HepG2 (cell line): ENCODE measurements around the gene MIGA2. TPM values are rescaled to one million over a fixed set of nuclear protein-coding genes. Genes with fewer than 3 reads are reported as not detected.

Experiments
- HOMEZ ChIP-seq: IDR thresholded peaks from 2 replicates; pipeline ENCODE4 v1.6.1; 2016; ENCODE audit warnings: low read depth
- KDM4B ChIP-seq: sonication (generic); formaldehyde crosslinking; IDR thresholded peaks from 2 replicates; pipeline ENCODE4 v1.4.0; 2020; ENCODE audit warnings: missing genetic modification reagents
- KDM6A ChIP-seq: IDR thresholded peaks from 2 replicates; pipeline ENCODE4 v1.6.1; 2016; ENCODE audit warnings: low read depth
- MAX ChIP-seq: IDR thresholded peaks from 2 replicates; pipeline ENCODE4 v1.6.1; 2012; ENCODE audit warnings: inconsistent platforms
- MXD3 ChIP-seq: IDR thresholded peaks from 2 replicates; pipeline ENCODE4 v1.6.1; 2016; ENCODE audit warnings: mild to moderate bottlenecking, missing biosample characterization, missing genetic modification reagents
- RFX3 ChIP-seq: IDR thresholded peaks from 2 replicates; pipeline ENCODE4 v1.6.1; 2016; ENCODE audit warnings: missing biosample characterization, missing genetic modification reagents
- SMARCE1 ChIP-seq: fragments of 450-650 bp; IDR thresholded peaks from 2 replicates; pipeline ENCODE4 v1.6.1; 2017; ENCODE audit warnings: borderline replicate concordance
- THAP7 ChIP-seq: sonication (generic); formaldehyde crosslinking; IDR thresholded peaks from 2 replicates; pipeline ENCODE4 v1.8.1; 2023; ENCODE audit warnings: mild to moderate bottlenecking, missing genetic modification reagents
- ZBTB40 ChIP-seq, 2 experiments: fragments of 450-650 bp in 1 of 2; sonication (generic) in 1 of 2; formaldehyde crosslinking in 1 of 2; IDR thresholded peaks; 2 replicates each; pipeline versions ENCODE4 v1.6.1 to v1.8.0; 2016 to 2022; ENCODE audit warnings: antibody characterized with exemption in 1 of 2, mild to moderate bottlenecking in 1 of 2, missing genetic modification reagents in 1 of 2
- ZBTB44 ChIP-seq: sonication (generic); formaldehyde crosslinking; IDR thresholded peaks from 2 replicates; pipeline ENCODE4 v1.4.0; 2020; ENCODE audit warnings: missing genetic modification reagents
- ZFX ChIP-seq: sonication (generic); formaldehyde crosslinking; IDR thresholded peaks from 2 replicates; pipeline ENCODE4 v1.4.0; 2020; ENCODE audit warnings: mild to moderate bottlenecking, low read depth, missing genetic modification reagents, moderate library complexity
- ZNF232 ChIP-seq: sonication (generic); formaldehyde crosslinking; IDR thresholded peaks from 2 replicates; pipeline ENCODE4 v1.4.0; 2020; ENCODE audit warnings: missing genetic modification reagents, borderline replicate concordance
- ZNF253 ChIP-seq: sonication (generic); formaldehyde crosslinking; IDR thresholded peaks from 2 replicates; pipeline ENCODE4 v1.8.0; 2022; ENCODE audit warnings: mild to moderate bottlenecking, missing genetic modification reagents, borderline replicate concordance
- ZNF350 ChIP-seq: sonication (generic); formaldehyde crosslinking; IDR thresholded peaks from 2 replicates; pipeline ENCODE4 v1.4.0; 2020; ENCODE audit warnings: mild to moderate bottlenecking, low read depth, missing genetic modification reagents, borderline replicate concordance
- ZNF468 ChIP-seq: sonication (generic); formaldehyde crosslinking; IDR thresholded peaks from 2 replicates; pipeline ENCODE4 v1.8.0; 2022; ENCODE audit warnings: mild to moderate bottlenecking, moderate library complexity, missing genetic modification reagents
- ZNF75D ChIP-seq: sonication (generic); formaldehyde crosslinking; IDR thresholded peaks from 2 replicates; pipeline ENCODE4 v1.8.1; 2023; ENCODE audit warnings: missing genetic modification reagents, mild to moderate bottlenecking, borderline replicate concordance
- polyA plus RNA-seq, 8 experiments: library from polyadenylated mRNA; depleted of rRNA in 3 of 8; stranded (reverse) in 7 of 8; unstranded in 1 of 8; fragments of >200 nt; fragmentation: Illumina TruSeq in 4 of 8; extraction: Trizol in 4 of 8; gene quantifications; 2 replicates each; pipeline versions ENCODE4 v1.2.1 to v1.2.3, GENCODE V29; 2011 to 2016; ENCODE audit warnings: low read depth in 4 of 8, missing spikeins in 1 of 8, mixed read lengths in 1 of 8; ENCODE audit not compliant: insufficient read depth in 1 of 8
- total RNA-seq, 5 experiments: library from RNA; depleted of rRNA; stranded (reverse); fragments of >200 nt; fragmentation: Illumina TruSeq; extraction: Trizol; gene quantifications; 2 replicates each; pipeline ENCODE4 v1.2.3, GENCODE V29; 2016; ENCODE audit warnings: low read depth in 1 of 5

Gene MIGA2
- total and polyA plus RNA-seq, 2 of the 13 experiments (the other 11 are each of a cell fraction or from before 2014, with no cell fraction given), result 10.8 to 17.1 TPM

- TF ChIP-seq ZBTB40 (IDR thresholded peaks at IDR 0.05), result no peak
- TF ChIP-seq ZBTB40 (CRISPR knock-in tag; IDR thresholded peaks at IDR 0.05), result peak; percentile 53; the same call in 1 of the 2 replicates
- TF ChIP-seq ZNF253 (CRISPR knock-in tag), result peak; percentile 69; the same call in 1 of the 2 replicates
- TF ChIP-seq ZNF350 (CRISPR knock-in tag), result no peak
- no peak for TF ChIP-seq RFX3 (CRISPR knock-in tag)
- peak; percentile 69; the same call in 1 of the 2 replicates for TF ChIP-seq THAP7
- TF ChIP-seq KDM6A (CRISPR knock-in tag), result no peak
- TF ChIP-seq SMARCE1, result no peak
- peak; percentile 70 for TF ChIP-seq MAX
- peak; percentile 49; the same call in 1 of the 2 replicates for TF ChIP-seq MXD3 (CRISPR knock-in tag)
- TF ChIP-seq ZNF468, result peak; percentile 79; the same call in 1 of the 2 replicates
- TF ChIP-seq HOMEZ (CRISPR knock-in tag), result no peak
- no peak for TF ChIP-seq ZBTB44 (CRISPR knock-in tag)
- TF ChIP-seq ZNF232 (CRISPR knock-in tag), result 0 out of 2 replicates have a peak, but pooled peaks have one; percentile 13
- TF ChIP-seq ZFX (CRISPR knock-in tag), result peak; percentile 71
- no peak for TF ChIP-seq ZNF75D (CRISPR knock-in tag)
- TF ChIP-seq KDM4B (CRISPR knock-in tag), result no peak
Observed at GRCh38 chr9:129027685-129028191, 8.7 kb upstream of the MIGA2 start (continued).
